Subcutaneous adipose tissue (tissue), 4 donors: ENCODE measurements around the gene SLC22A4. TPM values are rescaled to one million over a fixed set of nuclear protein-coding genes. Genes with fewer than 3 reads are reported as not detected.

ENCODE experiments used
- CTCF ChIP-seq: fragments of 450-650 bp; IDR thresholded peaks from one replicate; pipeline ENCODE4 v1.5.1; 2016; ENCODE audit warnings: low read depth, mild to moderate bottlenecking, control low read depth, antibody characterized with exemption, moderate library complexity
- total RNA-seq, 4 donors: library from RNA; depleted of rRNA; stranded (reverse); fragments of >200 nt; gene quantifications; one replicate each; pipeline ENCODE4 v1.1.0, GENCODE V29; 2016

The SLC22A4 gene
- 1 to 10 TPM in 1 of 4 donors, under 1 TPM in 2, not detected in 1; 0.33 to 1.2 (median 0.66) TPM for total RNA-seq

- TF ChIP-seq CTCF: no peak
Observed at GRCh38 chr5:132293992-132294727, at the start of gene SLC22A4. Gene SLC22A4 (plus strand): TSS chr5:132294394. CDS start chr5:132294617, 223 bp downstream.

GRCh38 chr5:132245593-132245992 lies 48.6 kb upstream of the SLC22A4 start:
- no peak for TF ChIP-seq CTCF

GRCh38 chr5:132246806-132247205 lies 47.4 kb upstream of the SLC22A4 start:
- no peak for TF ChIP-seq CTCF

GRCh38 chr5:132250547-132250946 lies 43.6 kb upstream of the SLC22A4 start:
- no peak for TF ChIP-seq CTCF

- no peak for TF ChIP-seq CTCF
Observed at GRCh38 chr5:132251220-132251725, 42.9 kb upstream of the SLC22A4 start.

- no peak for TF ChIP-seq CTCF
Observed at GRCh38 chr5:132253008-132253441, 41.2 kb upstream of the SLC22A4 start.

- no peak for TF ChIP-seq CTCF
Observed at GRCh38 chr5:132253452-132254320, 40.5 kb upstream of the SLC22A4 start.
